ENCODE data around the gene PLEKHO1.

PLEKHO1 gene

DNA sequence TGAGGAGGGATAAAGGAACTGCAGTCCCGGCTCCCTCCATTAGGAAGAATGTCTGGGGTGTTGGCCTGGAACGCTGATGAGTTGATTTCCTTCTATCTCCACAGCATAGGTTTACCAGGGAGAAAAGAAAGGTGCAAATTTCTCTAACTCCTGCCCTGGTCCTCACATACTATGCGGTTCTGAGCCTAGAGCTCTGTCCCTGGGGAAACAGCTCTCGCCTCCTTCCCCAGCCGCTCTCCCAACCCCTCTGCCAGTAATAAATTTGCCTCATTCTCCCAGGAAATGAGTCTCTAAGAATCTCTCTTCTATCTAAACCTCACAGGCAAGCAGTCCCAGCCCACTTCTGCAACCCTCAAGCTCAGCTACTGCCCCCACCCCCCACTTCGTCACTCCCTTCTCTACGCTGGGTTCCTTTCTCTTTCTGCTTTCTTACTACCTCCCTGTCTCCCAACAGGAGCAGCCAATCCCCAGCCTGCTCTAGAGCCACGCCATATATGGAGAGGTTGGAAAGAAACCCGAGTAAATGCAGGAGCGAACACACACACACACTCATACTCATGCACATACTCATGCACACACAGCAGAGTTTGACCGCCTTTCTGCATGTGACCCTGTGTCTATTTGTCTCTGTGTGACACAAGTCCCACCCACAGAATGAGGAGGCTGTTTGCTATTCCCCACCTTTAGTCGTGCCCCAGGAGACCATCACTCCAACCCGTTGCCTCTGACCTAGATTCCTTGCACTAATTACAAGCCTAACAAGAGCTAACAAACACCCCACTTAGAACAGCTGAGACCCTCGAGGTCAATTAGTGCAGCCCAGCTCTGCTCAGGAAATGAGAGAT, 13.4 kb downstream of the PLEKHO1 start:
- peaks cover 0 to 22% of the 10 kb centered on the region in 2 experiments; a peak in 1 of 3 replicates for H3K36me3 ChIP-seq (ENCODE audit: control insufficient read depth in 2 of 2, insufficient read depth in 1 of 2, low read length in 2 of 2)
- no peaks in the 10 kb centered on the region for H3K4me1 ChIP-seq (ENCODE audit: control insufficient read depth, insufficient read depth, low read length)
- H3K27ac ChIP-seq (ENCODE audit: extremely low read depth, low read depth, low read length): peak overlapping the region; percentile 28
- H3K9me3 ChIP-seq (ENCODE audit: control insufficient read depth, insufficient read depth, low read depth, low read length): no peaks in the 10 kb centered on the region
- no peak overlapping the region for H3K4me3 ChIP-seq (ENCODE audit: low read depth, low read length)
- POLR2A ChIA-PET: interaction anchor here (1.0 kb wide), 1 partner anchor 14 kb away, joined by 3 read pairs; the partner anchor contains the start of gene PLEKHO1
- CTCF ChIA-PET: interaction anchor here (0.5 to 2.4 kb wide), 6 partner anchors 8 to 90 kb away, joined by 3 to 12 read pairs (median 4); no protein-coding TSS in a partner anchor
- TF ChIP-seq SP2 (tag by site-specific recombination; IDR thresholded peaks at IDR 0.05) (peak; percentile 72), HOXD13 (CRISPR knock-in tag; IDR thresholded peaks at IDR 0.05; ENCODE audit: borderline replicate concordance) (no peak), ZBTB21 (tag by site-specific recombination; IDR thresholded peaks at IDR 0.05) (peak; percentile 32; the same call in 1 of the 2 replicates), ZNF660 (tag by site-specific recombination; IDR thresholded peaks at IDR 0.05) (no peak), ZNF394 (tag by site-specific recombination; IDR thresholded peaks at IDR 0.05; ENCODE audit: borderline replicate concordance) (peak; percentile 12; the same call in 1 of the 2 replicates), ZIC2 (tag by site-specific recombination; IDR thresholded peaks at IDR 0.05) (0 out of 2 replicates have a peak, but pooled peaks have one; percentile 33), ZBTB7A (tag by site-specific recombination; IDR thresholded peaks at IDR 0.05; ENCODE audit: low read depth) (no peak), GLIS1 (tag by site-specific recombination; IDR thresholded peaks at IDR 0.05) (peak; percentile 77), ZNF335 (tag by site-specific recombination; conservative IDR thresholded peaks at IDR 0.05) (peak; percentile 49), ZFHX2 (tag by site-specific recombination; conservative IDR thresholded peaks at IDR 0.05) (peak; percentile 85), KLF9 (tag by site-specific recombination; IDR thresholded peaks at IDR 0.05; ENCODE audit: low read depth) (peak; percentile 65; the same call in 1 of the 2 replicates), ZNF324 (tag by site-specific recombination; IDR thresholded peaks at IDR 0.05) (no peak), KLF8 (tag by site-specific recombination; IDR thresholded peaks at IDR 0.05) (no peak), SCRT1 (tag by site-specific recombination; IDR thresholded peaks at IDR 0.05; ENCODE audit: borderline replicate concordance) (no peak), BCL11B (tag by site-specific recombination; IDR thresholded peaks at IDR 0.05; ENCODE audit: low read depth) (no peak), TCF7L2 (IDR thresholded peaks at IDR 0.05; ENCODE audit: borderline replicate concordance, low read depth, low read length) (no peak), ZNF341 (tag by site-specific recombination; IDR thresholded peaks at IDR 0.05; ENCODE audit: low read depth) (peak; percentile 62), ZNF121 (tag by site-specific recombination; IDR thresholded peaks at IDR 0.05) (no peak), ZNF610 (tag by site-specific recombination; IDR thresholded peaks at IDR 0.05; ENCODE audit: borderline replicate concordance) (peak; percentile 32; the same call in 1 of the 2 replicates), ZNF791 (tag by site-specific recombination; IDR thresholded peaks at IDR 0.05) (no peak), ZNF133 (tag by site-specific recombination; IDR thresholded peaks at IDR 0.05) (no peak), ZNF600 (tag by site-specific recombination; IDR thresholded peaks at IDR 0.05) (0 out of 2 replicates have a peak, but pooled peaks have one; percentile 77), ZNF560 (tag by site-specific recombination; IDR thresholded peaks at IDR 0.05; ENCODE audit: borderline replicate concordance) (no peak), ZBTB1 (tag by site-specific recombination; IDR thresholded peaks at IDR 0.05) (no peak)
- TF ChIP-seq, protein P1, sequence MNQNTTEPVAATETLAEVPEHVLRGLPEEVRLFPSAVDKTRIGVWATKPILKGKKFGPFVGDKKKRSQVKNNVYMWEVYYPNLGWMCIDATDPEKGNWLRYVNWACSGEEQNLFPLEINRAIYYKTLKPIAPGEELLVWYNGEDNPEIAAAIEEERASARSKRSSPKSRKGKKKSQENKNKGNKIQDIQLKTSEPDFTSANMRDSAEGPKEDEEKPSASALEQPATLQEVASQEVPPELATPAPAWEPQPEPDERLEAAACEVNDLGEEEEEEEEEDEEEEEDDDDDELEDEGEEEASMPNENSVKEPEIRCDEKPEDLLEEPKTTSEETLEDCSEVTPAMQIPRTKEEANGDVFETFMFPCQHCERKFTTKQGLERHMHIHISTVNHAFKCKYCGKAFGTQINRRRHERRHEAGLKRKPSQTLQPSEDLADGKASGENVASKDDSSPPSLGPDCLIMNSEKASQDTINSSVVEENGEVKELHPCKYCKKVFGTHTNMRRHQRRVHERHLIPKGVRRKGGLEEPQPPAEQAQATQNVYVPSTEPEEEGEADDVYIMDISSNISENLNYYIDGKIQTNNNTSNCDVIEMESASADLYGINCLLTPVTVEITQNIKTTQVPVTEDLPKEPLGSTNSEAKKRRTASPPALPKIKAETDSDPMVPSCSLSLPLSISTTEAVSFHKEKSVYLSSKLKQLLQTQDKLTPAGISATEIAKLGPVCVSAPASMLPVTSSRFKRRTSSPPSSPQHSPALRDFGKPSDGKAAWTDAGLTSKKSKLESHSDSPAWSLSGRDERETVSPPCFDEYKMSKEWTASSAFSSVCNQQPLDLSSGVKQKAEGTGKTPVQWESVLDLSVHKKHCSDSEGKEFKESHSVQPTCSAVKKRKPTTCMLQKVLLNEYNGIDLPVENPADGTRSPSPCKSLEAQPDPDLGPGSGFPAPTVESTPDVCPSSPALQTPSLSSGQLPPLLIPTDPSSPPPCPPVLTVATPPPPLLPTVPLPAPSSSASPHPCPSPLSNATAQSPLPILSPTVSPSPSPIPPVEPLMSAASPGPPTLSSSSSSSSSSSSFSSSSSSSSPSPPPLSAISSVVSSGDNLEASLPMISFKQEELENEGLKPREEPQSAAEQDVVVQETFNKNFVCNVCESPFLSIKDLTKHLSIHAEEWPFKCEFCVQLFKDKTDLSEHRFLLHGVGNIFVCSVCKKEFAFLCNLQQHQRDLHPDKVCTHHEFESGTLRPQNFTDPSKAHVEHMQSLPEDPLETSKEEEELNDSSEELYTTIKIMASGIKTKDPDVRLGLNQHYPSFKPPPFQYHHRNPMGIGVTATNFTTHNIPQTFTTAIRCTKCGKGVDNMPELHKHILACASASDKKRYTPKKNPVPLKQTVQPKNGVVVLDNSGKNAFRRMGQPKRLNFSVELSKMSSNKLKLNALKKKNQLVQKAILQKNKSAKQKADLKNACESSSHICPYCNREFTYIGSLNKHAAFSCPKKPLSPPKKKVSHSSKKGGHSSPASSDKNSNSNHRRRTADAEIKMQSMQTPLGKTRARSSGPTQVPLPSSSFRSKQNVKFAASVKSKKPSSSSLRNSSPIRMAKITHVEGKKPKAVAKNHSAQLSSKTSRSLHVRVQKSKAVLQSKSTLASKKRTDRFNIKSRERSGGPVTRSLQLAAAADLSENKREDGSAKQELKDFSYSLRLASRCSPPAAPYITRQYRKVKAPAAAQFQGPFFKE (tag by site-specific recombination; IDR thresholded peaks at IDR 0.05; ENCODE audit: borderline replicate concordance): no peak
- TF ChIP-seq, protein P2, sequence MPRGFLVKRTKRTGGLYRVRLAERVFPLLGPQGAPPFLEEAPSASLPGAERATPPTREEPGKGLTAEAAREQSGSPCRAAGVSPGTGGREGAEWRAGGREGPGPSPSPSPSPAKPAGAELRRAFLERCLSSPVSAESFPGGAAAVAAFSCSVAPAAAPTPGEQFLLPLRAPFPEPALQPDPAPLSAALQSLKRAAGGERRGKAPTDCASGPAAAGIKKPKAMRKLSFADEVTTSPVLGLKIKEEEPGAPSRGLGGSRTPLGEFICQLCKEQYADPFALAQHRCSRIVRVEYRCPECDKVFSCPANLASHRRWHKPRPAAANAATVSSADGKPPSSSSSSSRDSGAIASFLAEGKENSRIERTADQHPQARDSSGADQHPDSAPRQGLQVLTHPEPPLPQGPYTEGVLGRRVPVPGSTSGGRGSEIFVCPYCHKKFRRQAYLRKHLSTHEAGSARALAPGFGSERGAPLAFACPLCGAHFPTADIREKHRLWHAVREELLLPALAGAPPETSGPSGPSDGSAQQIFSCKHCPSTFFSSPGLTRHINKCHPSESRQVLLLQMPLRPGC (tag by site-specific recombination; IDR thresholded peaks at IDR 0.05): peak; percentile 98
- TF ChIP-seq, protein P3, sequence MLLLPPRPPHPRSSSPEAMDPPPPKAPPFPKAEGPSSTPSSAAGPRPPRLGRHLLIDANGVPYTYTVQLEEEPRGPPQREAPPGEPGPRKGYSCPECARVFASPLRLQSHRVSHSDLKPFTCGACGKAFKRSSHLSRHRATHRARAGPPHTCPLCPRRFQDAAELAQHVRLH (tag by site-specific recombination; IDR thresholded peaks at IDR 0.05): peak; percentile 95
- TF ChIP-seq, protein P4, sequence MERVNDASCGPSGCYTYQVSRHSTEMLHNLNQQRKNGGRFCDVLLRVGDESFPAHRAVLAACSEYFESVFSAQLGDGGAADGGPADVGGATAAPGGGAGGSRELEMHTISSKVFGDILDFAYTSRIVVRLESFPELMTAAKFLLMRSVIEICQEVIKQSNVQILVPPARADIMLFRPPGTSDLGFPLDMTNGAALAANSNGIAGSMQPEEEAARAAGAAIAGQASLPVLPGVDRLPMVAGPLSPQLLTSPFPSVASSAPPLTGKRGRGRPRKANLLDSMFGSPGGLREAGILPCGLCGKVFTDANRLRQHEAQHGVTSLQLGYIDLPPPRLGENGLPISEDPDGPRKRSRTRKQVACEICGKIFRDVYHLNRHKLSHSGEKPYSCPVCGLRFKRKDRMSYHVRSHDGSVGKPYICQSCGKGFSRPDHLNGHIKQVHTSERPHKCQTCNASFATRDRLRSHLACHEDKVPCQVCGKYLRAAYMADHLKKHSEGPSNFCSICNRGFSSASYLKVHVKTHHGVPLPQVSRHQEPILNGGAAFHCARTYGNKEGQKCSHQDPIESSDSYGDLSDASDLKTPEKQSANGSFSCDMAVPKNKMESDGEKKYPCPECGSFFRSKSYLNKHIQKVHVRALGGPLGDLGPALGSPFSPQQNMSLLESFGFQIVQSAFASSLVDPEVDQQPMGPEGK (tag by site-specific recombination; IDR thresholded peaks at IDR 0.05): peak; percentile 96

Data from HEK293 (cell line).